ENCODE measurements around the gene RAB3IL1.

The RAB3IL1 gene

GRCh38 chr11:61948505-61948904 is 31.1 kb upstream of the RAB3IL1 start:
- no peaks in the 10 kb centered on the region for H3K36me3 Mint-ChIP-seq (ENCODE audit: insufficient read depth)
- no peaks in the 10 kb centered on the region for H3K9me3 Mint-ChIP-seq
- H3K4me1 Mint-ChIP-seq = peaks cover 5% of the 10 kb centered on the region
- no peak overlapping the region for H3K4me3 Mint-ChIP-seq
- no peaks in the 10 kb centered on the region for H3K27me3 Mint-ChIP-seq
- H3K27ac Mint-ChIP-seq (ENCODE audit: low read depth) = no peak overlapping the region
- DNase-seq (ENCODE audit: low spot score in 2 of 2) = no peak
- ATAC-seq (replicated peaks; ENCODE audit: extremely low read depth, poor library complexity, severe bottlenecking) = no peak

DNA sequence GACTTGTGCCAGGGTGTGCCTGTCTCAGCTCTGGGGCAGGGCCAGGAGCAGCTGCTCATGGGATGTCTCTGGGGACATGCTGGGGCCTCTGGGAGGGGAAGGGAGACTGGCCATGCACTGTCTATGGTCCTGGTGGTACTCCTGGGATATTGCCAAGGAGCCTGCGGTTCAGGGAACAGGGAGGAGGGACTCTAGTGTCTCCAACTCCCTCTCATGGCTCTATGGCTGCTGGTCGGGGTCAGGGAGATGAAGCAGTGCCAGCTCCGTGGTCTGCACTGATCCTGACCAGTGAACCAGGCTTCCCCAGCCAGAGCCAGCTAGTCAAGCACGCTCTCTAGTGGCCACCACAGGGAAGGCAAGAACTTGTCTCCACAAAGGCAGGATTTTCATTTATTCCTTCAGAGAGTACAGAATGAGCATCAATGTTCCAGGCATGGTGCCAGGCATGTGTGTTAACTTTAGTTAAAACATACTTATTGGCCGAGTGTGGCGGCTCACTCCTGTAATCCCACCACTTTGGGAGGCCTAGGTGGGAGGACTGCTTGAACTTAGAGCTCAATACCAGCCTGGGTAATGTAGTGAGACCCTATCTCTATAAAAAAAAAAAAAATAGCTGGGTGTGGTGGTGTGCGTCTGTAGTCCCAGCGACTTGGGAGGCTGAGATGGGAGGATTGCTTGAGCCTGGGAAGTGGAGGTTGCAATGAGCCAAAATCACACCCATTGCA is 30.3 kb upstream of the RAB3IL1 start:
- Mint-ChIP-seq H3K27ac (ENCODE audit: low read depth) (no peak overlapping the region), H3K9me3 (no peaks in the 10 kb centered on the region), H3K4me1 (peaks cover 5% of the 10 kb centered on the region), H3K27me3 (no peaks in the 10 kb centered on the region), H3K36me3 (ENCODE audit: insufficient read depth) (no peaks in the 10 kb centered on the region), H3K4me3 (no peak overlapping the region)
- DNase-seq (ENCODE audit: low spot score in 2 of 2) (no peak), ATAC-seq (replicated peaks; ENCODE audit: extremely low read depth, poor library complexity, severe bottlenecking) (peak; percentile 65)

- Mint-ChIP-seq H3K4me3 (no peak overlapping the region), H3K27ac (ENCODE audit: low read depth) (no peak overlapping the region), H3K9me3 (no peaks in the 10 kb centered on the region), H3K36me3 (ENCODE audit: insufficient read depth) (no peaks in the 10 kb centered on the region), H3K27me3 (no peaks in the 10 kb centered on the region), H3K4me1 (peaks cover 5% of the 10 kb centered on the region)
- DNase-seq (ENCODE audit: low spot score in 2 of 2) (no peak), ATAC-seq (replicated peaks; ENCODE audit: extremely low read depth, poor library complexity, severe bottlenecking) (no peak)
These were observed 29.5 kb upstream of the RAB3IL1 start for GRCh38 chr11:61946894-61947293.

DNA sequence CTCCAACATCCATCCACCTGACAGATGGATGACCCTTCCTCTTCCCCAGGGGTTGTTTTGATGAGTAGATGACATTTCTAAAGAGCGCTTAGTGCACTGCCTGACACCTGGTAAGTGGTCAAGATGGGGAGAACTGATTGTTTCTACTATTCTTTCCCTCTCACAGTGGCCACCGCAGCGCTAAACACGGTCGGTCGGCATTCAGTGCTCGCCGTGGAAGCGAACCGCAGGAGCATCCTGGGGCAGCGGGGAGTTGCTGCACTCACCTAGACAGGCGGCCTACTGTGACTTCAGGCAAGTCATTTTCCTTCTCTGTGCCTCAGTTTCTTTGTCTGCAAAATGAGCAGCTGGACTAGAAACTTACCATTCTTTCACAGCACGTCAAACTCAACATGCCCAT is 27.8 kb upstream of the RAB3IL1 start:
- DNase-seq (ENCODE audit: low spot score in 2 of 2) = no peak
- Mint-ChIP-seq H3K4me1 (peaks cover 5% of the 10 kb centered on the region), H3K9me3 (no peaks in the 10 kb centered on the region), H3K4me3 (no peak overlapping the region), H3K27me3 (no peaks in the 10 kb centered on the region), H3K36me3 (ENCODE audit: insufficient read depth) (no peaks in the 10 kb centered on the region), H3K27ac (ENCODE audit: low read depth) (no peak overlapping the region)
- ATAC-seq (replicated peaks; ENCODE audit: extremely low read depth, poor library complexity, severe bottlenecking) = no peak

GRCh38 chr11:61940466-61940865 is 23.1 kb upstream of the RAB3IL1 start:
- Mint-ChIP-seq H3K9me3 (peaks cover 6% of the 10 kb centered on the region), H3K27ac (ENCODE audit: low read depth) (no peak overlapping the region), H3K36me3 (ENCODE audit: insufficient read depth) (no peaks in the 10 kb centered on the region), H3K4me1 (no peaks in the 10 kb centered on the region), H3K27me3 (peaks cover 40% of the 10 kb centered on the region), H3K4me3 (no peak overlapping the region)
- no peak for DNase-seq (ENCODE audit: low spot score in 2 of 2)
- ATAC-seq (replicated peaks; ENCODE audit: extremely low read depth, poor library complexity, severe bottlenecking) = no peak

DNA sequence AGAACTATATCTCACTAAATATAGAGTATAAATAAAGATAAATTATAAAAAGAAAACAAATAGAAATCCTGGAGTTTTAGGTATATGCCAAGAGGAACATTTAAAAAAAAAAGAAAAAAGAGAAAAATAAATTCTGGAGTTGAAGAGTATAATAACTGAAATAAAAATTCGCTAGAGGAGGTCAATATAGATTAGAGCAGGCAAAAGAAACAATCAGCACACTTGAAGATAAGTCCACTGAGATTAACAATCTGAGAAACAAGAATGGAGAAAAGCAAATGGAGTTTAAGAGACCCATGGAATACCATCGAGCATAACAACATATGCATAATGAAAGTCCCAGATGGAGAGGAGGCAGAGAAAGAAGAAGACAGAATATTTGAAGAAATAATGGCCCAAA is 18.5 kb upstream of the RAB3IL1 start:
- no peak overlapping the region for H3K27ac Mint-ChIP-seq (ENCODE audit: low read depth)
- peaks cover 12% of the 10 kb centered on the region for H3K9me3 Mint-ChIP-seq
- H3K36me3 Mint-ChIP-seq (ENCODE audit: insufficient read depth) = peaks cover 3% of the 10 kb centered on the region
- DNase-seq (ENCODE audit: low spot score in 2 of 2) = no peak
- peaks cover 65% of the 10 kb centered on the region for H3K27me3 Mint-ChIP-seq
- H3K4me3 Mint-ChIP-seq = no peak overlapping the region
- no peaks in the 10 kb centered on the region for H3K4me1 Mint-ChIP-seq
- no peak for ATAC-seq (replicated peaks; ENCODE audit: extremely low read depth, poor library complexity, severe bottlenecking)

DNA sequence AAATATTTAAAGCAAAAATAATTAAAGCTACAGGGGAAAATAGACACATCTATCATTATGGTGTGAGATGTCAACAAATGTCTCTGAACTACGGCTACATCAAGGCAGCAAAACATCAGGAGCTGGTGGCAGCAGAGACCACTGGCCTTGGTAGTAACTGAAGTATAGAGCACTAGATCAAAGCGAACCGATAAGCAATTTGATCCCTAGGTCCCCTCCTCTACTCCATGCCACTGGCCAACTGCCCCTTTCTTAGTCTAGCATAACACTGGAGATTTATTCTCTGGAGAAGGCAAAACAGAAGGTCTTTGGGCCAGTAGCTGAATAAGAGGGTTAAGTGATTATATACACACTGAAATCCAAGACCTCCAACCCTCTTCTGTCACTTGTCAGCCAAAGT is 13.6 kb upstream of the RAB3IL1 start:
- H3K4me3 Mint-ChIP-seq = no peak overlapping the region
- H3K36me3 Mint-ChIP-seq (ENCODE audit: insufficient read depth) = peaks cover 3% of the 10 kb centered on the region
- peaks cover 30% of the 10 kb centered on the region for H3K27me3 Mint-ChIP-seq
- DNase-seq (ENCODE audit: low spot score in 2 of 2) = no peak
- no peak overlapping the region for H3K27ac Mint-ChIP-seq (ENCODE audit: low read depth)
- peaks cover 9% of the 10 kb centered on the region for H3K9me3 Mint-ChIP-seq
- ATAC-seq (replicated peaks; ENCODE audit: extremely low read depth, poor library complexity, severe bottlenecking) = no peak
- H3K4me1 Mint-ChIP-seq = no peaks in the 10 kb centered on the region

DNA sequence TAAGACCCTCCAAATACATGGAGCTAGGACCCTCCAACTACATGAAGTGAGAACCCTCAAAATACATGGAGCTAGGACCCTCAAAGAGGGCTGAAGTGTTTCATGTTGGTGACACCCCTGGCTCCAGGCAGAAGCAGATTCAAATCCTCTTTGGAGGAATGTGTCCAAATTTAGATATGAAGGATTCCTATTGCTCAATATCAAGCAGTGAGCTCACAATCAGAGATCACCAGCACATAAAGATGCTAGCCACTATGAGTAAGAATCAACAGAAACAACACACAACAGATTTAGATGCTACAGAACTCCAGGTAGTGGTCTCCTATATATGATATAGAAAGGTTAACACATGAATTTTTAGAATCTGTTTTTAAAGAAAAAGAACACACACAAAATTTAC is 11.2 kb upstream of the RAB3IL1 start:
- no peak for ATAC-seq (replicated peaks; ENCODE audit: extremely low read depth, poor library complexity, severe bottlenecking)
- Mint-ChIP-seq H3K4me3 (no peak overlapping the region), H3K4me1 (no peaks in the 10 kb centered on the region), H3K27ac (ENCODE audit: low read depth) (no peak overlapping the region), H3K9me3 (peaks cover 6% of the 10 kb centered on the region), H3K36me3 (ENCODE audit: insufficient read depth) (peaks cover 3% of the 10 kb centered on the region), H3K27me3 (peaks cover 37% of the 10 kb centered on the region)
- DNase-seq (ENCODE audit: low spot score in 2 of 2) = no peak

- Mint-ChIP-seq H3K4me3 (no peak overlapping the region), H3K27me3 (peaks cover 34% of the 10 kb centered on the region), H3K27ac (ENCODE audit: low read depth) (no peak overlapping the region), H3K36me3 (ENCODE audit: insufficient read depth) (peaks cover 1% of the 10 kb centered on the region), H3K9me3 (no peaks in the 10 kb centered on the region), H3K4me1 (no peaks in the 10 kb centered on the region)
- no peak for ATAC-seq (replicated peaks; ENCODE audit: extremely low read depth, poor library complexity, severe bottlenecking)
- no peak for DNase-seq (ENCODE audit: low spot score in 2 of 2)
These were observed 10.1 kb upstream of the RAB3IL1 start for GRCh38 chr11:61927501-61927900.

DNA sequence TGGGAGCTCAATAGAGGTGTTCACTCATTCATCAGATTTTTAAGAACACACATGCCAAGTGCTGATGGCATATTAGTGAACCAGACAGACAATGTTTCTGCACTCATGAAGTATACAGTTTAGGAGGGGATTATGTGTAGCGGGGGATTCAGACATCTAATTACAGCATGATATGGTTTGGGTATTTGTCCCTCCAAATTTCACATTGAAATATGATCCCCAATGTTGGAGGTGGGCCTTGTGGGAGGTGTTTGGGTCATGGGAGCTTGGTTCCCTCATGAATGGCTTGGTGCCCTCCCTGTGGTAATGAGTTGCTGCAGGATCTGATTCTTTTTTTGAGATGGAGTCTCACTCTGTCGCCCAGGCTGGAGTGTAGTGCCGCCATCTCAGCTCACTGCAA is 8.9 kb upstream of the RAB3IL1 start:
- no peaks in the 10 kb centered on the region for H3K36me3 Mint-ChIP-seq (ENCODE audit: insufficient read depth)
- no peak overlapping the region for H3K4me3 Mint-ChIP-seq
- H3K4me1 Mint-ChIP-seq = no peaks in the 10 kb centered on the region
- H3K9me3 Mint-ChIP-seq = no peaks in the 10 kb centered on the region
- DNase-seq (ENCODE audit: low spot score in 2 of 2) (no peak), ATAC-seq (replicated peaks; ENCODE audit: extremely low read depth, poor library complexity, severe bottlenecking) (no peak)
- H3K27ac Mint-ChIP-seq (ENCODE audit: low read depth) = no peak overlapping the region
- H3K27me3 Mint-ChIP-seq = peaks cover 33% of the 10 kb centered on the region

DNA sequence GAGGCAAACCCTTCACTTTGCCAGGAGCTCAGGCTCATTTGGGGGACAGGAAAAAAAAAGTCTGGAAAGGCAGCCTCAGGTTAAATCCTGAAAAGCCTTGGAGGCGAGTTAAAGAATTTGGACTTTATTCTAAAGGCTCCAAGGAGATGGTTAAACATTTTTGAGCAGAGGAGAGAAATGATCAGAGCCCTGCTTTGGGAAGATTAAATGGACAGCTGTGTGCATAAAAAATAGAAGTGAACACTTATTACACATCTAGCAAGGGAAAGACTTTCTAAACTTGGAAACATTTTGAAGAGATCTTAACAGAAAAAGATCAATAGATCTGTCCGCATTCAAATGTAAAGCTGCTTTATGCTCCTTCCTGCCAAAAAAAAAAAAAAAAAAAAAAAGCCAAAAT is 8.4 kb upstream of the RAB3IL1 start:
- no peaks in the 10 kb centered on the region for H3K9me3 Mint-ChIP-seq
- no peak overlapping the region for H3K27ac Mint-ChIP-seq (ENCODE audit: low read depth)
- no peak overlapping the region for H3K4me3 Mint-ChIP-seq
- H3K27me3 Mint-ChIP-seq = peaks cover 34% of the 10 kb centered on the region
- ATAC-seq (replicated peaks; ENCODE audit: extremely low read depth, poor library complexity, severe bottlenecking) (no peak), DNase-seq (ENCODE audit: low spot score in 2 of 2) (no peak)
- no peaks in the 10 kb centered on the region for H3K36me3 Mint-ChIP-seq (ENCODE audit: insufficient read depth)
- no peaks in the 10 kb centered on the region for H3K4me1 Mint-ChIP-seq

GRCh38 chr11:61924064-61924455 is 6.7 kb upstream of the RAB3IL1 start:
- H3K9me3 Mint-ChIP-seq = no peaks in the 10 kb centered on the region
- H3K4me1 Mint-ChIP-seq = no peaks in the 10 kb centered on the region
- no peaks in the 10 kb centered on the region for H3K36me3 Mint-ChIP-seq (ENCODE audit: insufficient read depth)
- ATAC-seq (replicated peaks; ENCODE audit: extremely low read depth, poor library complexity, severe bottlenecking) (no peak), DNase-seq (ENCODE audit: low spot score in 2 of 2) (no peak)
- H3K4me3 Mint-ChIP-seq = no peak overlapping the region
- H3K27ac Mint-ChIP-seq (ENCODE audit: low read depth) = no peak overlapping the region
- peaks cover 51% of the 10 kb centered on the region for H3K27me3 Mint-ChIP-seq

GRCh38 chr11:61923166-61924063 is 6.0 kb upstream of the RAB3IL1 start:
- DNase-seq (ENCODE audit: low spot score in 2 of 2) (peak in 1 of 2 donors; percentile 10), ATAC-seq (replicated peaks; ENCODE audit: extremely low read depth, poor library complexity, severe bottlenecking) (no peak)
- no peak overlapping the region for H3K27ac Mint-ChIP-seq (ENCODE audit: low read depth)
- no peak overlapping the region for H3K4me3 Mint-ChIP-seq
- H3K27me3 Mint-ChIP-seq = peaks cover 57% of the 10 kb centered on the region
- no peaks in the 10 kb centered on the region for H3K36me3 Mint-ChIP-seq (ENCODE audit: insufficient read depth)
- H3K4me1 Mint-ChIP-seq = peaks cover 1% of the 10 kb centered on the region
- H3K9me3 Mint-ChIP-seq = no peaks in the 10 kb centered on the region
